NCI-H2227 (cell line): ENCODE data around the gene CRACR2B.
A peak's percentile ranks its signal among the peaks of the same experiment; 100 is the strongest.

Source experiments
- DNase-seq: peaks from one replicate; lab custom pipeline; 2025; ENCODE audit not compliant: unreplicated experiment; lab: John Stamatoyannopoulos, UW

Gene CRACR2B

DNA sequence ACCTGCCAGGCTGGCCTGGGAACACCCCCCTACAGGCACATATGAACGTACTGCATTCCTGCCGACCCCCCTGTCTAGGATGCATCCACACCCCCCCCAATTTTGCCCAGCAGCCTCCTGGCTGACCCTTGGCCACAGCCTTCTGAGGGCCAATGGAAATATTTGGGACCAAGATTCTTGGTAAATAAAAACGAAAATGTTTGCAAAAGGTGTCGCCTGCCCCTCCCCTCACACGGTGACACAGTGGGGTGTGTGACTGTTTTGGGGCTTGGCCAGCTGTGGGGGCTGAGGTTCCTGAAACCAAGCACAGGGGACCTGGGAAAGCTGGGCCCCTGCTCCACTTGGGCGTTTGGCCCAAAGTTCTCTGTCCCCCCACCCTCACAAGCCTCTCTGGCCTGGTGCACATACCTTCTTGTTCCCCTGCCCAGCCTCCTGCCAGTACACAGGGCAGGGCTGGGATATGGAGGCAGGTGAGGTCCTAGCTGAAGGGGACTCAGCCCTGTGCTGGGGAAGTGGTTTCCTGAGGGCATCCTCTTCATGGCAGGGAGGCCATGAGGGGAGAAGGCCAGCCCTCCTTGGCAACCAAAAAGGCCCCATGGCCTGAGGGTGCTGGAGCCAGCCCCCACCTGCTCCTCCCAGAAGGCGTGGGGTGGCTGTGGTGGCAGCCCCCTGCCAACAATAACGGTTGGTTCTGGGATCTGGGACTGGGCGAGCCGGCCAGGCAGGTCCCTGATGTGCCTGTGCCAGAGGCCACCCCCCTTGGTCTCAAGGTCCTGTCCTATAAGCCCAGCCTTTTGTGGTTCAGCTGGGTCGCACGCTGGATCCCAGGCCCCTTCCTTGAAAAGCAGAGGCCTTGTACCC lies 2.1 kb upstream of the CRACR2B start:
- no peak for DNase-seq

DNA sequence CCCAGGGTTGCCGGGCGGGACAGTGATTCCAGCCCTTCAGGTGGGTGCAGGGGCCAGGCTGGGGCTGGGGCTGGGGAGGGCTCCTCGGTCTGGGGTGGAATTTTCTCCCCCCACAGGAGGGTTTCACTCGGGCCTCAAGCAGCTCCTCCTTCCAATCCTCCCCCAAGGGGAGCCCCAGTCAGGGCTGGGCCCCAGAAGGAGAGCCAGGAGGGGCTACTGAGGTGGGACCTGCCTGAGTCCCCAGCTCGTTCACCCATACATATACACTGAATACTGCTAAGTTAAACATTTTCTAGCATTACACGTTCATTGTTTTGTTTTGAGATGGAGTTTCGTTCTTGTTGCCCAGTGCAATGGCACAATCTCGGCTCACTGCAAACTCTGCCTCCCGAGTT lies 1.5 kb upstream of the CRACR2B start:
- DNase-seq, result no peak

DNA sequence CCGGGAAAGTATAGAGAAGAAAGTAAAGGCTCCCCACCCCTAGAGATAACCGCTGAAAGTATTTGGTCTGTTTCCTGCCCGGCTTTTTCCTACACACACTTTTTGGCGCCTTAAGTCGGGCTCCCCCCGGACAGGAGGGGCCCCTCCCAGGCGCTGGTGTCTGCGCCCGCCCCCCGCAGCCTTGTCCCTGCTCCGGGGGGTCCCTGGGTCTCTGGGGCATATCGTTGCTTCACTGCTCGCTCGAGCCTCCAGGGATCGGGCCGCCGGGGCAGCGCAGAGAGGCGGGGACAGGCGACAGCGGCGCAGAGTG lies 928 bp upstream of the CRACR2B start:
- DNase-seq, result no peak

DNA sequence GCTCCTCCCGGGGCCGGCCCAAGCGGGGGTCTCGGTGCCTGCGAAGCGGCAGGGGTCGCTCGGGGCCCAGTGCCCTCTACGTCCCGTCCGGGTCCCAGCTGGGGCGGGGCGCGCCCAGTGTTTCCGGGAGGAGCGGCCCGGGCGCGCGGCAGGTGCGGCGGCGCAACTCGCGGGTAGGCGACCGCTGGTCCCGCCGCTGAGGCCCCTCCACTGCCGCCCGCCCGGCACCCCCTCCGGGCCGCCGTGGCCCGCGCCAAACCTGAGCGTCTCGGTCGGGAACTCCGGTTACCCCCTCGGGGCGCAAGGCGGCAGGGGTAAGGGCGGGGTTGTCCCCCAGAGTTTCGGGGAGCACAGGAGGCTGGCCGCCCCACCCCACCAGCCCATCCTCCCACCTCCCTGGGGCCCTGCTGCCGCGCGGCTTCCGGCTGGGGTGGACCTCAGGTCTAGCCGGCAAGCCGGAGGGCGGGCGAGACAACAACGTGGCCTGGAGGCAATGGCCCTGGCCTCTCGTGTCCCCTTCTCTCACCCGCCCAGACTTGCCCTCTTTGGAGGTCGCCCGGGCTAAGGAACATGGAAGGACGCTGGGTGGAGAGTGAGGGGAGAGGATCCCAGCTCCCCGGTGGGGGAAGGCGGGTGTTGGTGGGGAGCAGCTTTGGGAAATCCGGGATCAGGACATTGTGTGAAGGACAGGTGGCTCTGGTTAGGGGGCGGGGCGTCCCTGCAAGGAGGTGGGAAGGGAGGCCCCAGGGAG lies 398 bp upstream of the CRACR2B start:
- DNase-seq, result no peak

- DNase-seq, result peak; percentile 63
These were observed 922 bp downstream of the CRACR2B start for GRCh38 chr11:828506-829175.

GRCh38 chr11:829176-829846 lies 1.6 kb downstream of the CRACR2B start:
- no peak for DNase-seq

GRCh38 chr11:829847-830294 lies 2.2 kb downstream of the CRACR2B start:
- DNase-seq, result no peak

DNA sequence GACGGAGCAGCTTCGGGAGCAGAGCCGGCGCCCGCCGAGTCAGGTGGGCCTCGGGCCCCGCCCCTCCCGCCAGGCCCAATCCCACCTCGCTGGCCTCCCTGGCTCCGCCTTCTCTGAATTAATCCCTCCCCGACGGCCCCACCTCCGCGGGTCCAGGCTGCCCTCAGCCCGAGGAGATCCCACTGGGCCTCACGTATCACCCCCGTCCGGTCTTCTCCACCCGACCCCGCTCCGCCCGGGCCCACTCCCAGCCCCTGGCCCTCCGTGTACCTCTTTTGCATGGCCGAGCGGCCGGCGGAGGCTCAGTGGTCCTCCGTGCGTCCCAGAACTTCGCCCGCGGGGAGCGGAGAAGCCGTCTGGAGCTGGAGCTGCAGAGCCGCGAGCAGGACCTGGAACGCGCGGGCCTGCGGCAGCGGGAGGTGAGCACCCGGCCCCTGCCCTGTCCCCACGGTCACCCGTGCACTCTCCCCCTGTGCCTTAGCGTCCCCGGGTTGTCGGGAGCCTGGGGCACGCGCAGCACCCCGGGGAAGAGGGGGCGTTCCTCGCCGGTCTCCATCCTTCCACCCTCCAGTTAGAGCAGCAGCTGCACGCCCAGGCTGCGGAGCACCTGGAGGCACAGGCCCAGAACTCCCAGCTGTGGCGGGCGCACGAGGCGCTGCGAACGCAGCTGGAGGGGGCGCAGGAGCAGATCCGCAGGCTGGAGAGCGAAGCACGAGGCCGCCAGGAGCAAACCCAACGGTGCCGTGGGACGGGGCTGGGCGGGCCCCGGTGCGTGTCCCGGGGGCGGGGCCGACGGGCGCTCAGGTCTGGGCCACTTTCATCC lies 2.8 kb downstream of the CRACR2B start:
- peak; percentile 95 for DNase-seq

DNA sequence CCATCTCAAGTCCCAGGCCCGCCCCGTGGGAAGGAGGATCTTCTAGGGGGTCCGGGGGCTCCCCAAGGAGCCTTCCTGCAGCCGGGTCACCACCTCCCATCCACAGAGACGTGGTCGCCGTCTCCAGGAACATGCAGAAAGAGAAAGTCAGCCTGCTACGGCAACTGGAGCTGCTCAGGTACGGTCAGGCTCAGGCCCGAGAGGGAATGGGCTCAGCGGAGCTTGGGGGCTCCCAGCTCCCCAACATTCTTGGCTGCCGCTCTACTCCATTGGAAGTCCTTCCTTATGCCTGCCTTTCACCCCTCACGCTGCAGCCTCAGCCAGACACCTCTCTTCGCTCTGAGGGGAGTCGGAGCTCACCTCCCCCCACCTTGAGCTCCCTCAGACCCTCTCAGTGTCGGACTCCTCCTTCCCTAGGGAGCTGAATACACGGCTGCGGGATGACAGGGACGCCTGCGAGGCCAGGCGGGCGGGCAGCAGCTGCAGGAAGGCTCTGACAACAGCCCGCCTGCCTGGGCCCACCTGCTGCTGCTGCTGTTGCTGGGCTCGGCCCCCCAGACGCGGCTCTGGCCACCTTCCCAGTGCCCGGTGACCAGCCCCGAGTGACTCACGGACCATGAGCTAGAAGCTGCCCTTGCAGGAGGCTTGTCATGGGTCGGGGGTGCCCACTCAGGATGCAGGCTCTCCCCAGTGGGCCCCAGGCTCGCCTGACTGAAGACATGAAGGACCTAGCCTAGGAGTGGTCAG lies 3.6 kb downstream of the CRACR2B start:
- no peak for DNase-seq

DNA sequence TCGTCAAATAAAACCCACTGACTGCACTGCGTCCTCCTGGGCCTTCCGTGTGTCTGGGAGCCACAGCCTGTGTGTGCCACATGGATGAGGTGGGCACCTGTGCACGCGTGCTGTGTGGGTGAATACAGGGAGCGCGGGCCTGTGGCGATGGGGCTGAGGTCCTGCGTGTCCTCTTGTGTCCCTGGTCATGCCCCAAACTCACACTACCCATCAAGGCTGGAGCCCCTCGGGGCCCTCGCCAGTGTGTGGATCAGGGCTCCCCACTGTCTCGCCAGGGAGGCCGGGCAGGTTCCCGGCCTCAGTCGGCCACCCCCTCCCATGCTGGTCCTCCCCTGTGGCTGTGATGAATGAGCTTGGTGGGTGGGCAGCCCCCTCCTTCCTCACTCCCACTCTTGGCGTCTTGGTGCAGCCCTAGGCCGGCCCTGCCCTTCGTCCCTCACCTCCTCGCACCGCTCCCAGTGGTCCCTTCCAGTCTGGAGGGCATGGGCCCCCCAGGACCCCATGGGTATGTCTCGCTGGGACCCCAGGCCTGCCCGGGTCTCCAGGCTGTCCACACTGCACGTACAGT lies 4.3 kb downstream of the CRACR2B start:
- DNase-seq, result no peak

GRCh38 chr11:832529-833113 lies 4.9 kb downstream of the CRACR2B start, which contains the start of gene CD151:
CD151 (plus strand) TSS chr11:832952; CDS start chr11:836070, 3,118 bp downstream.
- peak; percentile 86 for DNase-seq

DNA sequence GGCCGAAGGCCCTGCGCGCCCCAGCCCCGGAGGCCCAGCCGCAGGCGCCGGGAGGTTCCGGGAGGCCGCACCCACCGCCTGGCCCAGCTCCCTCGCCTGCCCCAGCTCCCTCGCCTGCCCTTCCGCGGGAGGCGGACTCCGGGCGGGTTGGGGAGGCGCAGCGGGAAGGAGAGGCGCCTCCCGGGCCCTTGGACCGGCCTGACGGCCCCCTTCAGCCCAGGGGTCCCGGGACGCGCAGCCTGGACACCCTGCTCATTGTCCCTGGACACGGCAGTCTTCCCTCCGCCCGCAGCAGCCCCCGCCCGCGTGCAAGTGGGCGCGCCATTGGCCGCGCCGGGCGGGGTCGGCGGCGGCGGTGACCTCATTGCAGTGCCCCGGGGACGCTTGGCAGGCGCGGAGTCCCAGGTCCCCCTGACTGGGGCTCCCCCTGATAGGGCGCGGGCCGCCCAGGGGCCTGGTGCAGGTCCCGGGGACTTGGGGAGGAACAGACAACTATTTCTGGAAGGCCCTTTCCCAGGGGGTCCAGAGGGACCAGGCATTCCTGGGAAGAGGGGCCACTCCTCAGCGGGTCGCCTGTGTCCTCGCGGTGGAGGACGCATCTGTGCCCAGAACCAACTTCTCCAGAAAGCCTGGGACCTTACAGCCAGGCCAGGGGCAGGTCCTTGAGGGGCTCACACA lies 5.5 kb downstream of the CRACR2B start:
- DNase-seq, result peak; percentile 71

- no peak for DNase-seq
These were observed 6.2 kb downstream of the CRACR2B start for GRCh38 chr11:833849-834311.

- DNase-seq, result no peak
These were observed 6.9 kb downstream of the CRACR2B start for GRCh38 chr11:834371-835316.

- DNase-seq, result no peak
These were observed 8.6 kb downstream of the CRACR2B start for GRCh38 chr11:836274-836673.

- DNase-seq, result no peak
These were observed 9.0 kb downstream of the CRACR2B start for GRCh38 chr11:836700-837099.
